Middle frontal gyrus (tissue), 1 donor: ENCODE measurements around the gene B4GALT6.

Experiments used
- DNase-seq: peaks from one replicate; pipeline ENCODE4 v3.0.0-alpha.2; 2015; ENCODE audit warnings: low spot score; ENCODE audit errors: extremely low spot score

B4GALT6 gene

GRCh38 chr18:31694297-31694696 is 9.9 kb upstream of the B4GALT6 start:
- no peak for DNase-seq

GRCh38 chr18:31688606-31689005 is 4.2 kb upstream of the B4GALT6 start:
- DNase-seq, result no peak

- DNase-seq, result no peak
Observed at GRCh38 chr18:31686986-31687928, 2.9 kb upstream of the B4GALT6 start.

- DNase-seq, result no peak
Observed at GRCh38 chr18:31686572-31686971, 2.2 kb upstream of the B4GALT6 start.

- DNase-seq, result peak; percentile 52
Observed at GRCh38 chr18:31685097-31686082, 1.0 kb upstream of the B4GALT6 start.

- no peak for DNase-seq
Observed at GRCh38 chr18:31683968-31684278, 458 bp downstream of the B4GALT6 start.

GRCh38 chr18:31683106-31683505 is 1.3 kb downstream of the B4GALT6 start:
- no peak for DNase-seq

- DNase-seq, result no peak
Observed at GRCh38 chr18:31680831-31681568, 3.4 kb downstream of the B4GALT6 start.

- DNase-seq, result no peak
Observed at GRCh38 chr18:31680433-31680811, 4.0 kb downstream of the B4GALT6 start.

GRCh38 chr18:31679791-31680432 is 4.5 kb downstream of the B4GALT6 start:
- no peak for DNase-seq

GRCh38 chr18:31679133-31679742 is 5.1 kb downstream of the B4GALT6 start:
- DNase-seq, result no peak

- no peak for DNase-seq
Observed at GRCh38 chr18:31678425-31678824, 6.0 kb downstream of the B4GALT6 start.

GRCh38 chr18:31677592-31677991 is 6.8 kb downstream of the B4GALT6 start:
- DNase-seq, result no peak

GRCh38 chr18:31675404-31675803 is 9.0 kb downstream of the B4GALT6 start:
- DNase-seq, result no peak

- no peak for DNase-seq
Observed at GRCh38 chr18:31672628-31673135, 11.7 kb downstream of the B4GALT6 start.

GRCh38 chr18:31671951-31672350 is 12.4 kb downstream of the B4GALT6 start:
- no peak for DNase-seq

- no peak for DNase-seq
Observed at GRCh38 chr18:31669541-31669940, 14.8 kb downstream of the B4GALT6 start.

- no peak for DNase-seq
Observed at GRCh38 chr18:31667185-31667584, 17.2 kb downstream of the B4GALT6 start.

GRCh38 chr18:31666055-31666454 is 18.3 kb downstream of the B4GALT6 start:
- no peak for DNase-seq

GRCh38 chr18:31664101-31664500 is 20.3 kb downstream of the B4GALT6 start:
- no peak for DNase-seq
